Measurements from ENCODE around the gene PHLDB1.

PHLDB1 gene

GRCh38 chr11:118632577-118633318 is 25.3 kb downstream of the PHLDB1 start:
- Histone ChIP-seq H3K4me3 (ENCODE audit: low read length in 2 of 2) (no peak overlapping the region), H3K4me1 (ENCODE audit: control insufficient read depth, insufficient read depth, low read length) (peaks cover 47% of the 10 kb centered on the region), H3K36me3 (ENCODE audit: control insufficient read depth in 2 of 2, insufficient read depth in 2 of 2, low read length in 2 of 2) (peaks cover 37 to 38% of the 10 kb centered on the region in 2 donors), H3K9ac (ENCODE audit: low read length in 2 of 2) (no peak overlapping the region), H3K27me3 (ENCODE audit: control insufficient read depth in 1 of 2, insufficient read depth in 2 of 2, low read length in 2 of 2) (no peaks in the 10 kb centered on the region), H3K9me3 (ENCODE audit: control insufficient read depth in 2 of 2, low read length in 2 of 2) (no peaks in the 10 kb centered on the region), H3K27ac (ENCODE audit: low read length) (peak overlapping the region; percentile 81)

GRCh38 chr11:118633319-118633690 is 25.9 kb downstream of the PHLDB1 start:
- Histone ChIP-seq H3K9ac (ENCODE audit: low read length in 2 of 2) (peak overlapping the region in 1 of 2 donors; percentile 76), H3K27me3 (ENCODE audit: control insufficient read depth in 1 of 2, insufficient read depth in 2 of 2, low read length in 2 of 2) (no peaks in the 10 kb centered on the region), H3K27ac (ENCODE audit: low read length) (peak overlapping the region; percentile 81), H3K9me3 (ENCODE audit: control insufficient read depth in 2 of 2, low read length in 2 of 2) (no peaks in the 10 kb centered on the region), H3K4me1 (ENCODE audit: control insufficient read depth, insufficient read depth, low read length) (peaks cover 47% of the 10 kb centered on the region), H3K4me3 (ENCODE audit: low read length in 2 of 2) (no peak overlapping the region), H3K36me3 (ENCODE audit: control insufficient read depth in 2 of 2, insufficient read depth in 2 of 2, low read length in 2 of 2) (peaks cover 34 to 35% of the 10 kb centered on the region in 2 donors)

- peak overlapping the region in 1 of 2 donors; percentile 71 for H3K4me3 ChIP-seq (ENCODE audit: low read length in 2 of 2)
- H3K9me3 ChIP-seq (ENCODE audit: control insufficient read depth in 2 of 2, low read length in 2 of 2) = no peaks in the 10 kb centered on the region
- H3K4me1 ChIP-seq (ENCODE audit: control insufficient read depth, insufficient read depth, low read length) = peaks cover 46% of the 10 kb centered on the region
- no peaks in the 10 kb centered on the region for H3K27me3 ChIP-seq (ENCODE audit: control insufficient read depth in 1 of 2, insufficient read depth in 2 of 2, low read length in 2 of 2)
- peak overlapping the region; percentile 81 for H3K27ac ChIP-seq (ENCODE audit: low read length)
- H3K9ac ChIP-seq (ENCODE audit: low read length in 2 of 2) = peak overlapping the region; percentile 72 to 76
- peaks cover 27 to 37% of the 10 kb centered on the region in 2 donors for H3K36me3 ChIP-seq (ENCODE audit: control insufficient read depth in 2 of 2, insufficient read depth in 2 of 2, low read length in 2 of 2)
Measured at GRCh38 chr11:118633979-118634378, 26.6 kb downstream of the PHLDB1 start.

GRCh38 chr11:118634431-118635236 is 27.2 kb downstream of the PHLDB1 start:
- Histone ChIP-seq H3K4me3 (ENCODE audit: low read length in 2 of 2) (peak overlapping the region; percentile 58 to 71), H3K27ac (ENCODE audit: low read length) (peak overlapping the region; percentile 81)

GRCh38 chr11:118635237-118635591 is 27.8 kb downstream of the PHLDB1 start:
- Histone ChIP-seq H3K9ac (ENCODE audit: low read length in 2 of 2) (peak overlapping the region; percentile 55 to 72), H3K27me3 (ENCODE audit: control insufficient read depth in 1 of 2, insufficient read depth in 2 of 2, low read length in 2 of 2) (no peaks in the 10 kb centered on the region), H3K4me3 (ENCODE audit: low read length in 2 of 2) (peak overlapping the region; percentile 58 to 71), H3K27ac (ENCODE audit: low read length) (peak overlapping the region; percentile 81), H3K9me3 (ENCODE audit: control insufficient read depth in 2 of 2, low read length in 2 of 2) (no peaks in the 10 kb centered on the region), H3K4me1 (ENCODE audit: control insufficient read depth, insufficient read depth, low read length) (peaks cover 46% of the 10 kb centered on the region), H3K36me3 (ENCODE audit: control insufficient read depth in 2 of 2, insufficient read depth in 2 of 2, low read length in 2 of 2) (peaks cover 28 to 37% of the 10 kb centered on the region in 2 donors)

More at GRCh38 chr11:118634431-118635236, 27.2 kb downstream of the PHLDB1 start:
- peaks cover 43% of the 10 kb centered on the region for H3K4me1 ChIP-seq (ENCODE audit: control insufficient read depth, insufficient read depth, low read length)
- H3K27me3 ChIP-seq (ENCODE audit: control insufficient read depth in 1 of 2, insufficient read depth in 2 of 2, low read length in 2 of 2) = no peaks in the 10 kb centered on the region
- peaks cover 25 to 32% of the 10 kb centered on the region in 2 donors for H3K36me3 ChIP-seq (ENCODE audit: control insufficient read depth in 2 of 2, insufficient read depth in 2 of 2, low read length in 2 of 2)
- H3K9ac ChIP-seq (ENCODE audit: low read length in 2 of 2) = peak overlapping the region; percentile 72 to 76
- no peaks in the 10 kb centered on the region for H3K9me3 ChIP-seq (ENCODE audit: control insufficient read depth in 2 of 2, low read length in 2 of 2)

- H3K36me3 ChIP-seq (ENCODE audit: control insufficient read depth in 2 of 2, insufficient read depth in 2 of 2, low read length in 2 of 2) = peaks cover 28 to 37% of the 10 kb centered on the region in 2 donors
- H3K4me3 ChIP-seq (ENCODE audit: low read length in 2 of 2) = peak overlapping the region; percentile 58 to 71
- peak overlapping the region in 1 of 2 donors; percentile 72 for H3K9ac ChIP-seq (ENCODE audit: low read length in 2 of 2)
- peak overlapping the region; percentile 81 for H3K27ac ChIP-seq (ENCODE audit: low read length)
- no peaks in the 10 kb centered on the region for H3K27me3 ChIP-seq (ENCODE audit: control insufficient read depth in 1 of 2, insufficient read depth in 2 of 2, low read length in 2 of 2)
- no peaks in the 10 kb centered on the region for H3K9me3 ChIP-seq (ENCODE audit: control insufficient read depth in 2 of 2, low read length in 2 of 2)
- peaks cover 50% of the 10 kb centered on the region for H3K4me1 ChIP-seq (ENCODE audit: control insufficient read depth, insufficient read depth, low read length)
Measured at GRCh38 chr11:118635642-118636041, 28.2 kb downstream of the PHLDB1 start.

- Histone ChIP-seq H3K27ac (ENCODE audit: low read length) (peak overlapping the region; percentile 11), H3K36me3 (ENCODE audit: control insufficient read depth in 2 of 2, insufficient read depth in 2 of 2, low read length in 2 of 2) (peaks cover 23 to 39% of the 10 kb centered on the region in 2 donors), H3K4me1 (ENCODE audit: control insufficient read depth, insufficient read depth, low read length) (peaks cover 56% of the 10 kb centered on the region)
Measured at GRCh38 chr11:118636569-118637290, 29.3 kb downstream of the PHLDB1 start.

GRCh38 chr11:118638726-118639125 is 31.3 kb downstream of the PHLDB1 start:
- Histone ChIP-seq H3K36me3 (ENCODE audit: control insufficient read depth in 2 of 2, insufficient read depth in 2 of 2, low read length in 2 of 2) (peaks cover 38 to 51% of the 10 kb centered on the region in 2 donors), H3K27ac (ENCODE audit: low read length) (no peak overlapping the region), H3K9me3 (ENCODE audit: control insufficient read depth in 2 of 2, low read length in 2 of 2) (no peaks in the 10 kb centered on the region), H3K4me1 (ENCODE audit: control insufficient read depth, insufficient read depth, low read length) (peaks cover 42% of the 10 kb centered on the region), H3K9ac (ENCODE audit: low read length in 2 of 2) (no peak overlapping the region), H3K27me3 (ENCODE audit: control insufficient read depth in 1 of 2, insufficient read depth in 2 of 2, low read length in 2 of 2) (no peaks in the 10 kb centered on the region), H3K4me3 (ENCODE audit: low read length in 2 of 2) (no peak overlapping the region)

More at GRCh38 chr11:118636569-118637290, 29.3 kb downstream of the PHLDB1 start:
- Histone ChIP-seq H3K9ac (ENCODE audit: low read length in 2 of 2) (no peak overlapping the region), H3K9me3 (ENCODE audit: control insufficient read depth in 2 of 2, low read length in 2 of 2) (no peaks in the 10 kb centered on the region), H3K4me3 (ENCODE audit: low read length in 2 of 2) (no peak overlapping the region), H3K27me3 (ENCODE audit: control insufficient read depth in 1 of 2, insufficient read depth in 2 of 2, low read length in 2 of 2) (no peaks in the 10 kb centered on the region)

- Histone ChIP-seq H3K27me3 (ENCODE audit: control insufficient read depth in 1 of 2, insufficient read depth in 2 of 2, low read length in 2 of 2) (no peaks in the 10 kb centered on the region), H3K36me3 (ENCODE audit: control insufficient read depth in 2 of 2, insufficient read depth in 2 of 2, low read length in 2 of 2) (peaks cover 49 to 62% of the 10 kb centered on the region in 2 donors), H3K9ac (ENCODE audit: low read length in 2 of 2) (no peak overlapping the region), H3K9me3 (ENCODE audit: control insufficient read depth in 2 of 2, low read length in 2 of 2) (no peaks in the 10 kb centered on the region), H3K4me3 (ENCODE audit: low read length in 2 of 2) (no peak overlapping the region), H3K4me1 (ENCODE audit: control insufficient read depth, insufficient read depth, low read length) (peaks cover 31% of the 10 kb centered on the region), H3K27ac (ENCODE audit: low read length) (no peak overlapping the region)
Measured at GRCh38 chr11:118639899-118640298, 32.5 kb downstream of the PHLDB1 start.

- Histone ChIP-seq H3K9ac (ENCODE audit: low read length in 2 of 2) (peak overlapping the region in 1 of 2 donors; percentile 49), H3K27ac (ENCODE audit: low read length) (no peak overlapping the region), H3K36me3 (ENCODE audit: control insufficient read depth in 2 of 2, insufficient read depth in 2 of 2, low read length in 2 of 2) (peaks cover 53 to 68% of the 10 kb centered on the region in 2 donors), H3K4me3 (ENCODE audit: low read length in 2 of 2) (no peak overlapping the region), H3K4me1 (ENCODE audit: control insufficient read depth, insufficient read depth, low read length) (peaks cover 25% of the 10 kb centered on the region), H3K9me3 (ENCODE audit: control insufficient read depth in 2 of 2, low read length in 2 of 2) (no peaks in the 10 kb centered on the region), H3K27me3 (ENCODE audit: control insufficient read depth in 1 of 2, insufficient read depth in 2 of 2, low read length in 2 of 2) (no peaks in the 10 kb centered on the region)
Measured at GRCh38 chr11:118640332-118641154, 33.1 kb downstream of the PHLDB1 start.
